ENCODE measurements around the gene RAD23A. TPM values are rescaled to one million over a fixed set of nuclear protein-coding genes. Genes with fewer than 3 reads are reported as not detected.

Gene RAD23A
- polyA plus RNA-seq, 3 donors = 58.1 to 159 (median 133) TPM

DNA sequence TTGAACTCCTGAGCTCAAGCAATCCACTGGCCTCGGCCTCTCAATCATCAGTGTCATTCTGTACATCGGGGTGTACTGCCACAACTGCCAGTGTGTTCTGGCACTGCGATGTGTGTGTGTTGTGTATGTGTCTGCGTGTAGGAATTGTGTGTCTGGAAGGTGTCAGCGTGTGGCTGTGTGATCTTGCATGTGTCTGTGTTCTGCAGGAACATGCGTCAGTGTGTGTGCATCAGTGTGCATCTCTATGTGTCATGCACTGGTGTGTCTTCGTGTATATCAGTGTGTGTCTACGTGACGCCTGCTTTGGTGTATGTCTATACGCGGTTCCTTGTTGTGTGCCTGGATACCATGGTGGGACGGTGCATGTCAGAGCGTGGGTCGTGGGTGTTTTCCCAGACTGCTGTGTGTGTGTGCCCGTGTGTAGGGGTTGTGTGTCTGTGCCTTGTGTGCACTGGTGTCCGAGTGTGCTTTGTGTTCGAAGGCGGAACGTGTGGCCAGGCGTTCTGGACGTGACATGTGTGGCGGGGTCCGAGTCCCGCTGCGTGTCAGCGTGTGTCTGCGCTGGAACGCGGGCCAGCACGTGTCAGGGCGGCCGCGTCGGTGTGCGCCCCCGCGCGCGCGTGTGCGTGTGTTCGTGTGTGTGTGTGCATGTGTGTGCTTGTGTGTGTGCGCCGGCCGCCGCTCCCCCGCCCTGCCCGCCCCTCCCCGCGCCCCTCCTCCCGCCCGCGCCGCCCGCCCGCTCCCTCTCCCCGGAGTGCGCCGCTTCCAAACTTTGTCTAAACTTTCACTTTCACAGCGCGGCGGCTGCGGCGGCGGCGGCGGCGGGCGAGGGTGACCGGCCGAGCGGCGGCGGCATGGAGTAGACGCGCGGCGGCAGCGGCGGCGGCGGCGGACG is 49.3 kb downstream of the RAD23A start, which contains the start of gene NFIX:
TSS of gene NFIX (plus strand) at position 775 of the 895 bp plus-strand sequence. CDS start 363 bp downstream, outside the sequence.
- 9 to 16% (median 9%) methylated on average over 42 to 79 of the region's 84 CpGs for WGBS, 3 donors
- peak within 1 kb of the TSS; percentile 21 for H3K27ac ChIP-seq (ENCODE audit: low read depth, low read length)

DNA sequence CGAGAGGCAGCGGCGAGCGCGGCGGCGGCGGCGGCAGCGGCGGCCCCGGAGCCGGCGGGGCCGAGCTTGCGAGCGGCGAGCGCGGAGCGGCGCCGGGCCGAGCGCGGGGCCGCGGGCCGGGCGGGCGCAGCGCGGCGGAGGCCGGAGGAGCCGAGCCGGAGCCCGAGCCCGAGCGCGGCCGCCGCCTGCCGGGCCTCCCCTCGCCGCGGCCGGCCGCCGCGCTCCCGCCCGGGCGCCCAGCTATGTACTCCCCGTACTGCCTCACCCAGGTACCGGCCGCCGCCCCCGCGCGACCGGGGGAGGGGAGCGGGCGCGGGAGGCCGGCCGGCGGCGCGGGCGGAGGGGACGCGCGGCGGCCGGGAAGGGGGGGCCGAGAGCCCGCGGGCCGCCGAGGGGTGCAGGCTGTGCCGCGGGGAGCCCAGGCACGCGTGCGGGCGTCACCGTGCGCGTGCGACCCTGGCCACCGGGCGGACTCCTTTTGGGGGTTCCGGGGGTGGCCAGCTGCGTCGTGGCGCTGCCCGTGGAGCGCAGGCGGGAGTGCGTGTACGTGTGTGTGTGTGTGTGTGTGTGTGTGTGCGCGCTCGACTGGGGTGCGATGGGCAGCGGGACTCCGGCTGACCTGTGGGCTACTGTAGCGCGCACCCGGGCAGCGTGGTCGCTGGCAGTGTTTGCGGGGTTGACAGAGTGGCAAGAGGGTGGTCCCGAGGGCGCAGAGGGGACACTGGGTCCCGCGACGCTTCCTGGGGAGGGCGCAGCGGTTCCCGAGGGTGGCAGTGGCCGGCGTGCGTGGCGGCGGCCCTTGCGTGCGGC is 50.1 kb downstream of the RAD23A start:
- peak overlapping the region; percentile 21 for H3K27ac ChIP-seq (ENCODE audit: low read depth, low read length)
- 0 to 1% (median 1%) methylated on average over 47 to 94 of the region's 129 CpGs for WGBS, 3 donors

DNA sequence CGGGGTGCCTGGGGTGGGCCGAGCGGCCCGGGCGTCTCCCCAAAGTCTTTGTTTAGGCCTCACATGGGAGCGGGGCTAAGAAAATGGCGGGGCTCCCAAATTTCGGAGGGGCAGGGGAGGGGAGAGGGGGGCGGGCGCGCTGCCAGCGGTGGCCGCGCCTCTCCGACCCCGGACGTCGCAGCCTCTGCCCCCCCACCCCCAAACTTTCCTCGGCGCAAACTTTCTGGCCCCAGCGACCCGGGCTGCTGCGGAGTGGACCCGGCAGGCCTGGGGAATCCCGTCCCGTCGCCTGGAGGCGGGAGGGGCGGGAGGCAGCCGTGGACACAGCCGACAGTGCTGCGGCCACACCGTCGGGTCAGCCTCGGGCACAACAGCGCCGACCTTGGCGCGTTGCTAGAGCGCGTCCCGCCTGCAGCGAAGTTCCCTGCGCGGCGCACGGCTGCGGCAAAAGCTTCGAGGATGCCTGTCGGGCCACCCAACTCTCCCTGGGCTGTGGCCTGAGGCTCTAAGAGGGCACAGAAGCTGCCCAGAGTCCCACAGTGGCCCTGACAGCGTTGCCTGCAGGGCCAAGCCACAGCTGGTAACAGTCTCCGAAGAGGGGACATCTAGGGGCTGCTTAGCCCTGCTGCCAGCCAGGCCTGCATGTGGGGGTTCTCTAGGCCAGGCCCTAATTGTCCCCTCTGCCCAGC is 50.9 kb downstream of the RAD23A start:
- H3K27ac ChIP-seq (ENCODE audit: low read depth, low read length) = peak overlapping the region; percentile 21
- WGBS, 3 donors = 14 to 18% (median 17%) methylated on average over 23 to 52 of the region's 52 CpGs

DNA sequence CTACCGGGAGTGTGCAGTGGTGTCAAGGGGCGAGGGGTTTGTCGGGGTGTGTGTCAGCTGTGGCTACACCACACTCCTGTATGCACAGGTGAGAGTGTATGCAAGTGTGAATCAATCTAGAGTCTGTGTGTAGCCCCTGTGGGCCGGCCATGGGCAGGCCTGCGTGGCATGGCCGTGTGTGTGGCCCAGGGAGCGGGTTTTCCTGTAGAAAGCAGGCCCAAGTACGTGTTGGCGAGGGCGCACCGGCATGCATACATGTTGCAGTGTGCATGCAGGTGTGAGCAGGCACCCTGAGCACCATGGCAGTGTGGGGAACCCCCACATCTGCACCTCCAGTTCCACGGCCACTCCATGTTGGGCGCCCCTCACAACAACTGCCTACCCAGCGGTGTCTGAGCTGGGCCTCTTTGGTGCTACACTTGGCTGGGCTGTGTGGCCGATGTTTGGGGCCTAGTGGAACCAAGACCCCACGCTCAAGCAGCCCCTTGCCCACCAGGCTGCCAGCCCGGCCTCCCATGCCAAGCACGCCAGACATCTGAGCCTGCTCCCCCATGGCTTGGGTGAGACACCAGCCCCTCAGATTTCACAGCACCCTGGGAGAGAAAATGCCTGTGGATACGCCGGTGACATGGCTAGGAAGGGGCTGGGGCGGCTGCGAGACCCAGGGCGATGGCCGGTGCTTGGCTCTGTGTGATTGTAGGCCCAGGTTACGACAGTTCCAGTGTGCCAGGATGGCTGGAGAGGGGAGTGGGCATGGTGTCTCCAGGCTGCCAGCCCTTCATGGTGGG is 51.7 kb downstream of the RAD23A start:
- H3K27ac ChIP-seq (ENCODE audit: low read depth, low read length) = no peak overlapping the region
- WGBS, 3 donors = 74 to 90% (median 81%) methylated on average over 25 of the region's 25 CpGs

DNA sequence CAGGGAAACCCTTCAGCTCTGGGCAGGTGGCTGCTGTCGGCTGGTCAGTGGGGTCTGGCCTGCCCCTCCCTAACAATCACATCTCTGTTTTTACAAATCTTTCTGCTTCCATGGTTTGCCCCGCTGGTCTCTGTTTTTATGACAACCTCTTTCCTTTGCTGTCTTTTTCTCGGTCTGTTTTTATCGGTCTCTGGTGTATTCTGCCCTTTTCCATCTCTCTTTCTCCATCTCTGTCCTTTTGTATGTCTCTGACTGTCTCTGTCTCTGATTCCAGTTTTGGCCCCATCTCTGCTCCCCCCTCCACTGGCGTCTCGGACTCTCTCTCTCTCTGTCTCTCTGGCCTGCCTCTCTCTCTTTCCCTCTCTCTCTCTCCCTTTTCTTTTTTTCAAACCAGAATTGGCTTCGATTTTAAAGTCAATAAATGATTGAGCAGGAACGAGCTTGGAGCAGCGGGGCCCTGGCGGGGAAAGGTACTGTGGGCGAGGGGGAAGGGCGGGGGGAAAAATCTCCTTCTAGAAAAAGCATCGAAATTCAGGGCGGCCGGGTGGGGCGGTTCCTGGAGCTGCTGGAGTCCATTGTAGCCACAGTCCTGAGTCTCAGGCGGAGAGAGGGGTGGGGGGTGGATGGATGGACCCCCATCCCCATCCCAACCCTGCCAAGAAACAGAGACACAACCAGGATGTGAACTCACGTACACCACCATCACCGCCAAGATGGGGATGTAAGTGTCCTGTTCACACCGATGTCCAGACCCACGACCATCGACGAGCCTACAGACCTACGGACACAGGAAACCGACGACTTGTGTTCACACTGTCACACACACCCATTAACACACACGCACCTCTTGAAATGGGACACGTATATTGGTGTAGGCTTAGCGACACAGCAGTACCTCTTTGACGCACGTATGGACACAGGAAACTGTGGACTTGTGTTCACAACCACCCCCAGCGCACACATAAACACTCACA is 52.6 kb downstream of the RAD23A start:
- WGBS, 3 donors = 77 to 84% (median 83%) methylated on average over 32 of the region's 32 CpGs
- no peak overlapping the region for H3K27ac ChIP-seq (ENCODE audit: low read depth, low read length)

DNA sequence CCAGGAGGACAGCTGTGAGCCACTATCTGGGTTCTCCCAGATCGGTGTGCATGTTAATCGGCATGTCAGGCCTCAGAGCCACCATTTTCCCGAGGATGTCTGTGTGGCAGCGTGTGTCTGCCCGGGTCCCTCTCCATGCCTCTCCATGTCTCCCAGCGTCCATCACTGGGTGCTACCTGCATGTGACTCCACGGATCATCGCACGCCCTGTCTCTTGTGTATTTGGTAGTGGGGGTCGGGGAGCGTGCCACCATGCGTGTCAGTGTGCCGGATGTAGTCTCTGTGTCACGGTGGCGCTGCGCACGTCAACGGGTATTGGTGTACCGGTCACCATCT is 55.5 kb downstream of the RAD23A start:
- no peak overlapping the region for H3K27ac ChIP-seq (ENCODE audit: low read depth, low read length)
- WGBS, 3 donors = 82 to 91% (median 83%) methylated on average over 19 of the region's 19 CpGs

DNA sequence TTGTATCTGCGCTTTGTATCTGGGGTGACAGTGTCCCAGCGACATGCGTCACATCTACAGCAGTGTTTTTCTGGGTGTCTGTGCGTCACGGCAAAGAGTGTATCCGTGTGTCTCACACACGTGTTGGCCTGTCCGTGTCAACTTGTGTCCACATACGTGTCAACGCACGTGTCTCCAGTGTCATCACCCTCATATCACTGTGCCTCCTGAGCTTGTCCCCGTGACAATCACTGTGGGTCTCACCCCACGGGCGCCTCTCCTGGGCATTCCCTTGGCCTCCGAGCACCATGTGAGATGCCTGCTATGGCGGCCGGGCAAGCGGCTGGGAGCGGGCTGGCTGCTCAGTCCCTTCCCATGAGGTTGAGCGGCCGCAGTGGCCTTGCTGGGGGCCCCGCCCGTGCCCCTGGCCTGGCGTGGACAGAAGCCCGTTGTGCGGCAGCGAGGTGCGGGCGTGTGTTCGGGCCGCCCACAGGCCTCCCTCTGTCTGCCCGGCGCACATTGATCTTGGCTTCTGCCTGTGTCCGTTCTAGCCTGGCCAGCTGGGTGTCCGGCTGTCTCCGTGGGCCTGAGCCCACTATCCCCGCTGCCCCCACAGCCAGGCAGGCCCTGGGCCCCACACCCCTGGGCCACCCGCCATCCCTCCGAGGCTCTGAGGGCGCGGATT is 56.0 kb downstream of the RAD23A start:
- H3K27ac ChIP-seq (ENCODE audit: low read depth, low read length) = peak overlapping the region; percentile 6
- 55 to 82% (median 63%) methylated on average over 38 to 41 of the region's 41 CpGs for WGBS, 3 donors

DNA sequence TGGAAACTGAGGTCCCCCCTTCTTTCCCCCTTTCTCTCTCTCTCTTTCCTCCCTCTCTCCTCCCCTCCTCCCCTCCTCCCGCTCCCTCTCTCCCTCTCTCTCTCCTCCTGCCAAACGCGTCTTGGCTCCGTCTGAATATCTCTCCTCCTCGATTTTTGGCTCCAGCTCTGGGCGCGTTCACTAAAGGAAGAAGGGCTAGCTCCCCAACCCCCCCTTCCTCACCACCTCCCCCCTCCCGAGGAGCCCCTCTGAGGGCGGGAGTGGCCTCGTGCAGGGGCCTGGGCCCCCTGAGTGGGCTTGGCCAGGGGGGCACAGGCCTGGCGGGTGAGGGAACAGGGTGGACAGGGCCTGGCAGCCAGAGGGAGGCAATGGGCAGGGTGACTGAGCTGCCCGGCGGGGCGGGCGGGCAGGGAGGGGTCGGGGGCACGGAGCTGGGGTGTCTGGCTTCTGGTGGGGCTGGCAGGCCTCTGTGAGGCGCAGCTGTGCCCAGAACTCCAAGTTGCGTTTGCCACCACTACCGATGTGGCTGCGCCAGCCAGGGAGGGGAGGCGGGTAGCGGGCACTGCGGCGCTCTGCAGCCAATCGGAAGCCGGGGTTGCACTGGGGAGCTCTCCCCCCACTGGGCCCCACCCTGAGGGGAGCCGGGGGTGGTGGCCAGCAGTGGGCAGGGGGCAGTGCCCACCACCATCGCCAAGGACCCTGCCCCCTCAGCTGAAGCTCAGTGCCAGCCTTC is 56.7 kb downstream of the RAD23A start:
- 57 to 70% (median 61%) methylated on average over 24 to 29 of the region's 29 CpGs for WGBS, 3 donors
- H3K27ac ChIP-seq (ENCODE audit: low read depth, low read length) = no peak overlapping the region

DNA sequence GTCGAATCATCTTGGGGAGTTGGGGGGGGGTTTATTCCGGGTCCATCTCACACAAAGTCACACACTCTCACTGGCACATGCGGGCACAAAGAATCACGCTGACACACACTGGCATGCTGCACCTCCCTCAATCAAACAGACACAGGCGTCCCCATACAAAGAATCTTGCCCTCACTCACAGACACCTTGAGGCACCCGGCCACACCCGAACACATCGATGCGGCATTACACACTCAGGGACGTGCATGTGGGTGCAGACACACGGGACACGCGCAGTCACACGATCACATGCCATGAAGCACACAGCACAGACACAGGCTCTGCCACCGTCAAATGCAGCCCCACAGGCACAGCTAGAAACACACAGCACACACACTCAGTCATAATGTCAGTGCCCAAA is 57.4 kb downstream of the RAD23A start:
- H3K27ac ChIP-seq (ENCODE audit: low read depth, low read length) = no peak overlapping the region
- 75 to 87% (median 77%) methylated on average over 15 of the region's 15 CpGs for WGBS, 3 donors

Other genes starting within 250 kb of the RAD23A start
- gene FBXW9, start 249.2 kb upstream of the RAD23A start, polyA plus RNA-seq = 1 to 10 TPM; 3.9 to 7.4 (median 6.6) TPM
- gene TNPO2, start 221.9 kb upstream of the RAD23A start, polyA plus RNA-seq = 10 to 100 TPM; 14.3 to 36.9 (median 21.9) TPM
- 100 to 1,000 TPM; 143 to 267 (median 219) TPM for gene TRIR, start 211.2 kb upstream of the RAD23A start, polyA plus RNA-seq
- 10 to 100 TPM; 50.9 to 94.1 (median 93.1) TPM for gene GET3, start 208.4 kb upstream of the RAD23A start, polyA plus RNA-seq
- gene BEST2, start 194.1 kb upstream of the RAD23A start, polyA plus RNA-seq = under 1 TPM in 1 of 3 donors, not detected in 2; 0.07 TPM
- 100 to 1,000 TPM in 1 of 3 donors, 10 to 100 TPM in 2; 41.1 to 210 (median 57.2) TPM for gene HOOK2, start 170.3 kb upstream of the RAD23A start, polyA plus RNA-seq
- 1,000 to 10,000 TPM in 2 of 3 donors, 100 to 1,000 TPM in 1; 120 to 1,553 (median 1,136) TPM for gene JUNB, start 154.4 kb upstream of the RAD23A start, polyA plus RNA-seq
- gene PRDX2, start 144.1 kb upstream of the RAD23A start, polyA plus RNA-seq = 100 to 1,000 TPM; 159 to 386 (median 207) TPM
- gene THSD8, start 143.8 kb upstream of the RAD23A start, polyA plus RNA-seq = 1 to 10 TPM in 1 of 3 donors, under 1 TPM in 2; 0.38 to 1.8 (median 0.52) TPM
- gene RNASEH2A, start 139.3 kb upstream of the RAD23A start, polyA plus RNA-seq = 1 to 10 TPM; 3.3 to 6.4 (median 5.6) TPM
- gene RTBDN, start 111.3 kb upstream of the RAD23A start, polyA plus RNA-seq = under 1 TPM in 2 of 3 donors, not detected in 1; 0.10 to 0.46 TPM
- 1 to 10 TPM in 1 of 3 donors, under 1 TPM in 1, not detected in 1; 0.18 to 2.3 TPM for gene MAST1, start 107.3 kb upstream of the RAD23A start, polyA plus RNA-seq
- 10 to 100 TPM; 15.6 to 29.0 (median 28.1) TPM for gene DNASE2, start 64.4 kb upstream of the RAD23A start, polyA plus RNA-seq
- gene KLF1, start 58.7 kb upstream of the RAD23A start, polyA plus RNA-seq = under 1 TPM in 2 of 3 donors, not detected in 1; 0.04 to 0.07 TPM
- gene GCDH, start 54.7 kb upstream of the RAD23A start, polyA plus RNA-seq = 10 to 100 TPM; 27.2 to 73.8 (median 27.3) TPM
- 1 to 10 TPM in 1 of 3 donors, under 1 TPM in 1, not detected in 1; 0.05 to 1.2 TPM for gene SYCE2, start 26.6 kb upstream of the RAD23A start, polyA plus RNA-seq
- gene FARSA, start 12.2 kb upstream of the RAD23A start, polyA plus RNA-seq = 10 to 100 TPM; 34.0 to 47.6 (median 35.0) TPM
- 100 to 1,000 TPM; 215 to 433 (median 312) TPM for gene CALR, start 7.3 kb upstream of the RAD23A start, polyA plus RNA-seq
- 10 to 100 TPM; 34.2 to 51.5 (median 38.2) TPM for gene GADD45GIP1, start 11.4 kb downstream of the RAD23A start, polyA plus RNA-seq
- under 1 TPM; 0.04 to 0.11 (median 0.05) TPM for gene DAND5, start 23.7 kb downstream of the RAD23A start, polyA plus RNA-seq
- gene NFIX, start 49.6 kb downstream of the RAD23A start, polyA plus RNA-seq = 10 to 100 TPM; 12.3 to 88.6 (median 77.6) TPM
- gene LYL1, start 157.0 kb downstream of the RAD23A start, polyA plus RNA-seq = 10 to 100 TPM in 1 of 3 donors, 1 to 10 TPM in 2; 1.9 to 10.3 (median 7.9) TPM
- 10 to 100 TPM; 25.0 to 38.9 (median 36.7) TPM for gene TRMT1, start 170.9 kb downstream of the RAD23A start, polyA plus RNA-seq
- 10 to 100 TPM in 2 of 3 donors, 1 to 10 TPM in 1; 7.9 to 21.0 (median 16.1) TPM for gene NACC1, start 172.4 kb downstream of the RAD23A start, polyA plus RNA-seq
- 10 to 100 TPM; 34.5 to 69.2 (median 63.1) TPM for gene STX10, start 204.5 kb downstream of the RAD23A start, polyA plus RNA-seq
- 100 to 1,000 TPM in 2 of 3 donors, 10 to 100 TPM in 1; 65.5 to 532 (median 190) TPM for gene IER2, start 204.5 kb downstream of the RAD23A start, polyA plus RNA-seq